DMS79 (cell line): ENCODE results near the gene COA8.

ENCODE experiments used
- DNase-seq: peaks from one replicate; lab custom pipeline; 2025; lab: John Stamatoyannopoulos, UW

Gene COA8

GRCh38 chr14:103537175-103537990, 25.4 kb upstream of the COA8 start:
- DNase-seq = no peak

- no peak for DNase-seq
Measured at GRCh38 chr14:103538291-103539055, 24.3 kb upstream of the COA8 start.

GRCh38 chr14:103539056-103539825, 23.5 kb upstream of the COA8 start:
- DNase-seq = no peak

GRCh38 chr14:103540821-103541708, 21.7 kb upstream of the COA8 start:
- DNase-seq = no peak

DNA sequence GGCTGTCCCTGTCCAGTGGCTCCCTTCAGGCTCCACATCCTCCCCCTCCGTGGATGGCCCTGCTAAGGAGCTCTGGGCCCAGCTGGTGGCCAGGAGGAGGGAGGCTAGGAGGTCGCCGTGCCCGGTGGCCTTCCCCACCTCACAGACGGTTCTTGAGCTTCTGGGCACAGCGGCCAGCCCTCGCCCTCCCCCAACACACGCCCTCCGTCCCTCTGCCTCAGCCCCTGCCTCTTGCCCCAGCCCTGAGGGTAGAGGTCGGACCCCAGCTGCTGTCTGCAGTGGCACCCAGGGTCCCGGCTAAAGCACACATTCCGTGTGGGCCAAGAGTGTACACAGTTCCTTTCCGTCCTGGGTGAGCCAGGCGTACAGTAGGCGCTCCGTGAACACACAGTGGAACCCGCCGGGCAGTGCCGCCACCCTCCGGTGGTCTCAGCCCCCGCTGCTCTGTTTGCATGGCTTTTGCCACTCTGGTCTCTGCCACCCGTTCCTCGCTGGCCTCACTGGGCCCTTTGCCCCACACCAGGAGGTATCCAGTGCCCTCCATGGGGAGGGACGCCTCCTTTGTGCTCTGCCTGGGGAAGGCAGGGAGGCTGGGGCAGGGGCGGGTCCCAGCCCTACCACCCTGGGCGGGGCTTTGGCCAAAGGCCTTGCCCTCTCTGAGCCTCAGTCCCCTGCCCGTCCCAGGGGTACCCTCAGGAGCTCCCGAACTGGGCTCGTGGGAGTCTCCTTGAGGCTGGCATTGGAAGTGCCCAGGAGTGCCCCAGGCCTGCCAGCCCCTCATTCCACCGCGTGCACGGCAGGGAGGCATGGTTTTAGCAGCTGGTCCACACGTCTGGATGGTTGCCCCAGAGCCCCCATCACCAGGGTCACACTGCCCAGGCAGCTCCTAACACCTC, 20.8 kb upstream of the COA8 start:
- DNase-seq = peak; percentile 83

GRCh38 chr14:103542605-103543088, 20.1 kb upstream of the COA8 start:
- DNase-seq = peak; percentile 95

DNA sequence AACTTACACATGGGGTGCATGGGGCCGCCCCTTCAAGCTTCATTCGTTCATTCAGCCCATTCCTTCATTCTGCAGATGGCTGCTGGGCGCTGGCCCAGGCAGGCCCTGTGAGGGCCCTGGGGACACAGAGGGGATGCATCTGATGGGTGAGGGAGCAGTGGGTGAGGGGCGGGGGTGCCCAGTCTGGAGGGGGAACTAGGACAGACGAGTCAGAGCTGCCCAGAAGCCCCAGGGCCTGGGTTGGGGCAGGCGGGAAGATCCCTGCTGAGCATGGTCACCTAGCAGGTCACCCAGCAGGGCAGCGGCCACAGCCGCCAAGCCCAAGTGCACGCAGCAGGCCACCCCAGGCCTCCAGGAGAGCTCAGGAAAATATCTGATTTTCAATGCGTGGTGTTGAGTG, 19.6 kb upstream of the COA8 start:
- no peak for DNase-seq

GRCh38 chr14:103543721-103544387, 18.9 kb upstream of the COA8 start:
- no peak for DNase-seq

DNA sequence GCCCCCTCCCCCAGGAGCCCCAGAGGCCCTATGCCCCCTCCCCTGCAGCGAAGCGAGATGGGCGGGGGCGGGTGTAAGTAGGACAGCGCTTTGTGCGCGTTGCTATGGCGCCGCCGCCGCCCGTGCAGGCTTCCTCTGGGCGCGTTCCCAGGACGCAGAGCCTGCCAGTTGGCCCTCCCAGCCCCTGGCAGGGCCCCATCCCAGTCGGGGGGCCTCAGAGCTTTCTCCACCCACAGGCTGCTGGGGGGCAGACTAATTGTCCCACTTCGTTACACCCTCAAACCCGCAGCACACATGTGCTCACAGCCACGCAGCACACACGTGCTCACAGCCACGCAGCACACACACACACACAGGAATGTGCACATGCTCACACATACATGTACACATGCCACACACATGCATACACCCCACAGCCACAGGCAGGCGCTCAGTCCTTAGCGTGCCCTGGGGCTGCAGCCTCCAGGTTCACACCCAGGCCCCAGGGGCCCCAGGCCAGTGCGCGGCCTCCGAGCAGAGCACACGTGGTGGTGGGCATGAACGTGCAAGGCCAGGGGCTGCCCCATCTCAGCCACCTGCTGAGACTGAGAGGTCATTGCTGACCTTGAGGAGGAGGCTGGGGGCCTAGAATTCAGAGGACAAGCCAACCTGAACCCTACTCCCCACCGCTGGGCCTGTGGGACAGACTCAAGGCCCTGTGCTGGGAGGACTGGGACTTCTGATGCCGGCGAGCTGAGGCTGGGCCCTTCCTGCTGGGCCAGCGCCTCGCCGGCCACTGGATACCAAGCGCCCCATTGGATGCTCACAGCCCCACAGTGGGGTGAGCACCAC, 18.2 kb upstream of the COA8 start:
- no peak for DNase-seq

DNA sequence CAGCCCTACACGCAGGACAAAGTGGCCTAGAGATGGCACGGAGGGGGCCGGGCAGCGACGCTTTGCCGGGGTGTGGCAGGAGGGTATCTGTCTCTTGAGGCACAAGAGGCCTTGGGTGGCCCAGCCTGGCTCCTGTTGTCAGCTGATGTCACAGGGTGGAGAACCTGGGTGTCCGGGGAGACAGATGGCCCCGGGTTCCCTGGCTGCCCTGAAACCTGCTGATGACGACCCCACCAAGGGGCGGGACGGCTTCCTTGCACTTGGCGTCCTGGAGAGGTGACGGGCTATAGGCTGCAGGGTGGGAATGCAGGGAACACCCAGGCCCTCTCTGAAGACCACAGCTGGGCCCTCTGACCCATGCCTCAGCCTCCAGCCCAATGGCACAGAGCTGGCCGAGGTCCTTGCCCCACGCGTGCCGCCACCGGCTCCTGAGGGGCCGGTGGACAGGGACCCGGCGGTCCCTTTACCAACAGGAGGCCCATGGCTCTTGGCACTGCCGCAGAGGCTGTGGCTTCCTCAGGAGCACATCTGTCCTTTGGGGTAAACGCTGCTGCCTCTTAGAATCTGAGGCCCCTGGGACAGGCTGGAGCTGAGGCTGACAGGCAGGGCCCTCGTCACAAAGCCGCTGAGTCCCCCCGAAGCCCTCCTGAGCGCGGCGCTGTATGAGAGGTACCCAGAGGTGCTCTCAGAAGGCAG, 17.4 kb upstream of the COA8 start:
- no peak for DNase-seq

GRCh38 chr14:103545915-103546651, 16.7 kb upstream of the COA8 start:
- no peak for DNase-seq

DNA sequence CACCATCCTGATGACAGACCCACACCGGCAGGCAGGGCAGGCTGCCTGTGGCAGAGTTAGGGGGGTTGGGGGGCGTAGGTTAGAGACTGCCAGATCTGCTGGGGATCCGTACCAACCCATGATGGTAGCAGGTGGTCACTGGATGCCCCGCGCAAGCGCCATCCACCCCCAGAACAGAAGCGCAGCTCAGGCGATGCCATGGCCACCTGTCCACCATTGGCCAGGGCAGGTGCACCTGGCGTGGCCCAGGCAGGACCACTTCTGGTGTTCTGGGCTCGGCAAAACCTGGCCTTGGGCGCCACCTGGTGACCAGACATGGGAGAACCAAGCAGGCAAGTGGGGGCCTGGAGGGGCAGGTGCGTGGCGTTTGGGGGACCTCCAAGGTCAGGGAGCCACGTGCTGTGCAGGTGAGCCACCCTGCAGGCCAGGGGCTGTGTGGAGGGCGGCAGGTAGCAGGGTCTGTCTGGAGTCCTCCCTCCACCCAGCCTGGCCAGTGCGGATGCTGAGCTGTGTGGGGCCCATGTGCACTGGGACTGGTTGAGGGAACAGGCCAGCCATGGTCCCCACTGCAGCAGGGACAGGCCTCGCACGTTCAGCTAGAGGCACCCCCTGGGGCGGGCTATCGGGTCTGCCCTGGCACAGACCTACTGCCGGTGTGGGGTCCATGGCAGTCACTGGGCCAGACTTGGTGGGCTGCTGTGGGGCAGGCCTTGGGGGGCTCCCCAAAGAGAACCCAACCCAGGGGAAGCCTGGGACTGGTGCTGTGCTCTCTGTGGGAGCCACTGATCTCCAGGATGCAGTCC, 15.9 kb upstream of the COA8 start:
- peak; percentile 75 for DNase-seq

- DNase-seq = no peak
Measured at GRCh38 chr14:103547455-103547940, 15.3 kb upstream of the COA8 start.

- DNase-seq = no peak
Measured at GRCh38 chr14:103547941-103548462, 14.8 kb upstream of the COA8 start.

- no peak for DNase-seq
Measured at GRCh38 chr14:103548463-103549351, 14.1 kb upstream of the COA8 start.
